GM19397 (cell line): ENCODE results near the gene ADA.
A peak's percentile ranks its signal among the peaks of the same experiment; 100 is the strongest.
"Not testable (repeated sequence)": the region's sequence is repeated elsewhere in the genome, so short reads cannot be mapped to it uniquely, and the experiment has no call there.

Source experiments
- ATAC-seq: cut with Tn5 transposase; IDR thresholded peaks from one replicate; pipeline ENCODE4 v1.9.1; 2021; ENCODE audit warnings: mild to moderate bottlenecking, moderate library complexity; ENCODE audit not compliant: unreplicated experiment

Gene ADA

GRCh38 chr20:44651684-44652423, at the start of gene ADA:
Gene ADA, minus strand, starts transcription at chr20:44651699. Its CDS starts 92 bp downstream, at chr20:44651607.
- ATAC-seq: peak; percentile 36

DNA sequence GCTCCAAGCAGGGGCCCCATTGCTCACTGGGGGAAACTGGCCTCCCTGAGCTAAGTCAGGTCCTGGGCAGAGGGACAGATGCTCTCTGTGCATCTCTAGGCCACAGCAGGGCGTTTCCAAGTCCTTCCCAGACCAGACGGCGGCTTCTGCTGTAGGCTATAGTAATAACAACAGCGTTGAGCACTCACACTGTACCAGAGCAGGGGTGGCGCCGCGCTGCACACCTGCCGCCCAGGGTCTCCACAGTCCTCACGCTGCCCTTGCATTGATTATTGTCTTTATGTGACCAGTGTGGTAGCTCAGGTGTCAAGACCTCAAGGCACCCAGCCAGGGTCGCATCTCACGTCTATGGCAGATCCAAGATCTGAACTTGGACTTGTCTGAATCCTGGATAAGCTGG, 48.8 kb upstream of the ADA start:
- ATAC-seq: no peak

GRCh38 chr20:44698351-44698750, 46.9 kb upstream of the ADA start:
- no peak for ATAC-seq

- not testable (repeated sequence) for ATAC-seq
Measured at GRCh38 chr20:44697041-44697440, 45.5 kb upstream of the ADA start.

- ATAC-seq: no peak
Measured at GRCh38 chr20:44696315-44696714, 44.8 kb upstream of the ADA start.

- no peak for ATAC-seq
Measured at GRCh38 chr20:44695674-44696300, 44.3 kb upstream of the ADA start.

DNA sequence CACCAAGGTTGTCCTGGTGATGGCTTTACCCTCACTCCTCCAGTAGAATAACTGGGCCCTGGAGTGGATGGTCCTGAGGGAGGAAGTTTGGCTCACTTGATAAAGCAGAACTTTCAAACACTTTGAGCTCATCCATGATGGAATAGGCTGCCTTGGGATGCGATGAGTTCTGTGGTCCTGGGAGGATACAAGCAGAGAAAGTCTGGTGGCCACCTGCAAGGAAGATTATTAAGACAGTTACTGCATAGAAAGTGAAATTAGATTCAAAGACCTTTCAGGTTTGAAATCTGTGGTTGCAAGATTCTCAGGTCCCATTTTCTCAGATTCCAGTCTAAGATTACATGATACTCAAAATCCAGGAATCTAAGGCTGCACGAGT, 43.8 kb upstream of the ADA start:
- ATAC-seq: no peak

GRCh38 chr20:44694159-44694558, 42.7 kb upstream of the ADA start:
- no peak for ATAC-seq

DNA sequence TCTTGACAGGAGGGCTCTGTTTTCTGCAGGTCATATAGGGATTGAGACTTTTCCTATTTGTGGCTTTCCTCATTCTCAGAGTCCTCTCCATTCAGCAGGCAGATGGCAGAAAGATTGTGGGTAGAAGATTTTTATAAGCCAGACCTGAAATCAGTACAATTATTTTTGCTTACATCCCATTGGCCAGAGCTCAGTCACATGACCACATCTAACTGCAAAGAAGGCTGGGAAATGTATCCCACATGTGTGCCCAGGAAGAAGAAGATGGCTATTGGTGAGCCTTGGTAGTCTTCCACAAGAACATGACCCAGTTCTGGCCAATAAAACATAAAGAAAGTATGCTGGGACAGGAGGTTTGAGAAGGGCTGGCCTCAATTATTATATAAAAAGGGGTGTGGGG, 42.1 kb upstream of the ADA start:
- ATAC-seq: no peak

DNA sequence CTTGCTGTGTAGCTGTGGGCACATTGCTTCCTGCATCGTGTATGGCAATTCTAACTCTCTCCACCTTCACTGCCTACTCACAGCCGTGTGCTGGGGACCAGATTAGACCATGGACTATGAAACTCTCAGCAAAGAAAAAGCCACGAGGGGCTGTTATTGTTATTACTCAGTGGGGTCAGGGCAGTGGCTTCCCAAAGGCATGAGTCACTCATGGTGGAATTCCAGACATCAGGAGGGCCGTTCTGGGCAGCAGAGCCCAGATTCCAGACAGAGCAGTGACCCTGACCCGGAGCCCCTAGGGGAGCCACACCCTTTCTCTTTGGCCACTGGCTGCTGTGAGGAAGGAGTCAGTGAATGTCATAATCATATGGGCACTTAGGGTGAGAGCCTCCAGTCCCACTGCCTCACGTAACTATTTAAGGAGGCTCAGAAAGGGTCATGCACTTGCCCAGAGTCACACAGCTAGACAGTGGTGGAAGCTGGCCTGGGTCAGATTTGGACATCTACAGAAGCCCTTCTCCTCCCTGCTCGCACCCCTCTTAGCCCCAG, 41.5 kb upstream of the ADA start:
- no peak for ATAC-seq

- no peak for ATAC-seq
Measured at GRCh38 chr20:44691424-44692423, 40.2 kb upstream of the ADA start.

- no peak for ATAC-seq
Measured at GRCh38 chr20:44690781-44691423, 39.4 kb upstream of the ADA start.

DNA sequence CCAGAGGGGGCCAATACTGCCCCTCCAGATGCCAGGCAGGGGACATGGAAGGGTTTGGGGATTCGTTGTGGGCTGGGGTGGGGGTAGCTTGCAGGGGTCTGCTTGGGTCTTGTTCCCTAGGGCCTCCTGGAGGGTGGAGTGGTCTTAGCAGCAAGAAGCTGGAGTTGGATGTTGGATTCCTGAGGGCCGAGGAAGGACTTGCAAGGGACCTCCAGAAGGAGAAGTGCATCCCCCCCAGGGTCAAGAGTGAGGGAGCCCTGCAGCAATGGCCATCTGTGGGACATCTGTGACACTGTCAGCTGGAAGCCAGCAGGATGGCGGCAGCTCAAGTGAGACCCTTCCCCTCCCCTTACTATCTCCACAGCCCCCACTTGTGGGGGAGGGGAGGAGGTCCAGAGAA, 38.3 kb upstream of the ADA start:
- ATAC-seq: no peak

DNA sequence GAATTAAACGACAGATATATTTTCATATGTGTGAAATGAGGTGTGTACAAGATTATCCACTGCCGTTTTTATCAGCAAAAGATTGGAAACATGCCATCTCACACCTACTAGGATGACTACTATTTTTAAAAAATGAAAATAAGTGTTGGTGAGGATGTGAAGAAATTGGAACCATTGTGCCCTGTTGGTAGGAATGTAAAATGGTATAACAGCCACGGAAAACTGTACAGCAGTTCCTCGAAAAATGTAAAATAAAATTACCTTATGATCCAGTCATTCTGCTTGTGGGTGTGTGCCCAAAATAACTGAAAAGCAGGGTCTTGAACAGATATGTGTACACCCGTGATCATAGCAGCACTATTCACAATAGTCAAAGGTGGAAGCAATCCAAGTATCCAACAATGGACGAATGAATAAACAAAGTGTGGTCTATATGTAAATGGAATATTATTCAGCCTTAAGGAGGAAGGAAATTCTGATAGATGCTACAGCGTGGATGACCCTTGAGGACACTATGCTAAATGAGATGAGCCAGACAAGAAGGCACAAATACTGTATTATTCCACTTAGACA, 36.6 kb upstream of the ADA start:
- ATAC-seq: no peak

DNA sequence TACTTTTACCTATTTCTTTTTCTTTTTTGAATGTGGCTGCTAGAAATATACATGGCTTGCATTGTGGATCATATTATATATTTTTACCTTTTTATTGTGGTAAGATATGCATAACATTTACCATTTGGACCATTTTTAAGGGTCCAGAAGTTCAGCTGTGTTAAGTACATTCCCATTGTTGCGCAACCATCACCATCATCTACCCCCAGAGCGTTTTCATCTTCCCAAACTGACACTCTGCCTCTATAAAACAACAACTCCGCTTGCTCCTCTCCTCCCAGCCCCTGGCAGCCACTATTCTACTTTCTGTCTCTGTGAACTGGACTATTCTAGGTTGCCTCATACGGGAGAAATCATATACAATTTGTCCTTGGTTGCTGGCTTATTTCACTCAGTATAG, 35.4 kb upstream of the ADA start:
- no peak for ATAC-seq

GRCh38 chr20:44684047-44684967, 32.8 kb upstream of the ADA start:
- ATAC-seq: no peak

DNA sequence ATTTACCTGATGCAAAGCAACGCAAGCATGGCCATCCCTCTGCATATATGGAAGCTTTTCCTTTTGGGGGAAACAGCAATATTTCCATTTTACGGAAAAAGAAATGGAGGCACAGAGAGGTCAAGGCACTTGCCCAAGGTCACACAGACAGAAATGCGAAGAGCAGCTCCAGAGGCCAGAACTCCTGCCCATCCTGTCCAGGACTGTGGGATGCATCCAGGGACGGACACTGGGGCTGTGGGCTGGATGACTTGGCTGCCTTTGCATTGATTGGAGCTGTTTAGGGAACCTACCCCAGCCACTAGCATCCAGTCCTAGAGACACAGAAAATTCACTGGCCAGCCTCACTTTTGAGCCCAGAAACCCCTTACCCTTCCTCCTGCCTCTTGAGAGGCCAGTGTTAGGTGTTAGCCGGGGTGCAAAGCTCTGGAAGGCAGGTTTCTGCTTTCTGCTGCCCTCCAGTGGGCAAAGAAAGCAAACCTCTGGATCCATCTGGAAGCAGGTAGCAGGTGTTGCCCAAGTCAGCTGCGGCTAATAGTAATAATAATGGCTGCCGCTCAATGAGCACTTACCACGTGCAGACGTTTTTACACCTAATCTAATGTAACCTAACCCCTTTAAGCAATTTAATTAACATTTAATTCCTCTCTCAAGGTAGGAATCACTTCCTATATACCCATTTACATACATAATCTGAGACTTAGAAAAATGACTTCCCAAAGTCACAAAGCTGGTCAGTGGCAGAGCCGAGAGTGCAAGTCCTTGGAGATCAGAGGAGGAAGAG, 32.0 kb upstream of the ADA start:
- no peak for ATAC-seq

GRCh38 chr20:44681796-44682566, 30.5 kb upstream of the ADA start:
- no peak for ATAC-seq
